Measurements from ENCODE around the gene IFNA5.

Gene IFNA5

GRCh38 chr9:21305213-21305612 lies at the start of gene IFNA5:
Gene IFNA5, minus strand, starts transcription at chr9:21305313. Its CDS starts 57 bp downstream, at chr9:21305256.
- DNase-seq: no peak

GRCh38 chr9:21350787-21351186 lies 45.7 kb upstream of the IFNA5 start, which contains the start of gene IFNA6:
Gene IFNA6, minus strand, starts transcription at chr9:21350887. Its CDS starts 0 bp downstream, at chr9:21350887.
- no peak for DNase-seq

GRCh38 chr9:21348430-21348970 lies 43.4 kb upstream of the IFNA5 start:
- DNase-seq: no peak

- no peak for DNase-seq
Measured at GRCh38 chr9:21340735-21341134, 35.6 kb upstream of the IFNA5 start.

- DNase-seq: peak; percentile 2
Measured at GRCh38 chr9:21336457-21336856, 31.3 kb upstream of the IFNA5 start.

GRCh38 chr9:21334701-21335632 lies 29.9 kb upstream of the IFNA5 start, which contains the start of gene KLHL9:
Gene KLHL9, minus strand, starts transcription at chr9:21335404. Its CDS starts 545 bp downstream, at chr9:21334859.
- DNase-seq: peak; percentile 77

- DNase-seq: no peak
Measured at GRCh38 chr9:21333226-21333625, 28.1 kb upstream of the IFNA5 start.

GRCh38 chr9:21331676-21332402 lies 26.7 kb upstream of the IFNA5 start:
- DNase-seq: no peak

- DNase-seq: peak; percentile 68
Measured at GRCh38 chr9:21326526-21327139, 21.5 kb upstream of the IFNA5 start.

GRCh38 chr9:21324047-21324446 lies 18.9 kb upstream of the IFNA5 start:
- no peak for DNase-seq

GRCh38 chr9:21322911-21323461 lies 17.9 kb upstream of the IFNA5 start:
- DNase-seq: no peak

GRCh38 chr9:21320465-21320864 lies 15.4 kb upstream of the IFNA5 start:
- no peak for DNase-seq

- DNase-seq: peak; percentile 33
Measured at GRCh38 chr9:21317956-21318923, 13.1 kb upstream of the IFNA5 start.

- DNase-seq: no peak
Measured at GRCh38 chr9:21316860-21317259, 11.7 kb upstream of the IFNA5 start.

- no peak for DNase-seq
Measured at GRCh38 chr9:21316032-21316842, 11.1 kb upstream of the IFNA5 start.

- DNase-seq: no peak
Measured at GRCh38 chr9:21314152-21314551, 9.0 kb upstream of the IFNA5 start.

GRCh38 chr9:21311889-21312288 lies 6.8 kb upstream of the IFNA5 start:
- no peak for DNase-seq

GRCh38 chr9:21295992-21296391 lies 9.1 kb downstream of the IFNA5 start:
- DNase-seq: no peak

- no peak for DNase-seq
Measured at GRCh38 chr9:21294904-21295538, 10.1 kb downstream of the IFNA5 start.

GRCh38 chr9:21294364-21294774 lies 10.7 kb downstream of the IFNA5 start:
- no peak for DNase-seq
